HG02623 (cell line): ENCODE data around the gene SPRR5.

Experiments used
- ATAC-seq: cut with Tn5 transposase; IDR thresholded peaks from one replicate; pipeline ENCODE4 v1.9.1; 2021; ENCODE audit warnings: moderate library complexity; ENCODE audit not compliant: unreplicated experiment

SPRR5 gene, protein sequence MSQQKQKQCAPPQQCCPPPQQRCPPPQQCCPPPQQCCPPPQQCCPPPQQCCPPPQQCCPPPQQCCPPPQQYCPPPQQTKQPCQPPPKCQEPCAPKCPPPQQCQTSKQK

DNA sequence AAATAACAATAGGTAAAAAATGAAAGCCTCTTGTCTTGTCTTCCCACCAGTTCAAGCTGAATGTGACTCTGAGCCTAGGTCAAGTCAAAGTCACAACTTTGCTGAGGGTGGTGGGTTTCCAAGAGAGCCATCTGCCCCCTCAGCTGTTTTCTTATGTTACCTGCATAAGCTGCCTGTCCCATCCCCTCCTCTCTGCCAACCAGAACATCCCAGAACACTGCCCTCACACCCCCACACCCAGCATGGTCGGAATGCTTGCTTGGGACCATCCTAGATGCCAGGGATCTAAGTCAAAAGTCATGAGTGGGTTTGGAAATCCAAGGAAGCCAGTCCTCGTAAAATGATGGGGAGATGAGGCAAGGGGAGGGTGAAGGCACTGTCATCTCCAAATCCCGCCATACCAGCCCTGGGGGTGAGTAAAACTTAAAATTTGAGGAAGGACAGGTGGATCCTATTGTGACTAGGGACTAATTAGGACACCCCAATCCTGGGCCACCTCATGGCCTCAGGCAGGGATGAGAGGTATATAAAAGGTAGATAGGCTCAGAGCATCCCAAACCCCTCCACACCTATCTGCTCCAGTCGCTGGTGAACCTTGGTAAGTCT, at the start of gene SPRR5:
Gene SPRR5, plus strand, starts transcription at position 556 of the 606 bp plus-strand sequence. CDS start 1,349 bp downstream, outside the sequence.
- no peak for ATAC-seq

DNA sequence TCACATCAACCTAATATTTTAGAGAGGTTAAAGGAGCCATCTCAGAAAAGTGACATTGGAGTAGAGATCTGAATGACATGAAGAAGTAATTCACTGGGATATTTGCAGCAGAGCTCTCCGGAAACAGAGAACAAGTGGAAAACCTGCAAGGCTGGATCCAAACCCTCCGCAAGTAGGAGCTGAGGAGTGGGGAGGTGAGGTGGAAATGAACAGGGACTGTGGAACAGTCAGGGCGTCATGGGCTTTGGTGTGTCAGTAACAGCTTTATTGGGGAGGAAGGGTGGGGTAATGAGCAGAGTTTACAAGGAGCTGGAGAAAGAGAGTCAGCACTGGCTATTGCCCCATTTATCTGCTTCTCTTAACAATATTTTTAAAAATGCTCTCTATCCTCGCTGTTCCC, 48.0 kb upstream of the SPRR5 start:
- ATAC-seq = no peak

DNA sequence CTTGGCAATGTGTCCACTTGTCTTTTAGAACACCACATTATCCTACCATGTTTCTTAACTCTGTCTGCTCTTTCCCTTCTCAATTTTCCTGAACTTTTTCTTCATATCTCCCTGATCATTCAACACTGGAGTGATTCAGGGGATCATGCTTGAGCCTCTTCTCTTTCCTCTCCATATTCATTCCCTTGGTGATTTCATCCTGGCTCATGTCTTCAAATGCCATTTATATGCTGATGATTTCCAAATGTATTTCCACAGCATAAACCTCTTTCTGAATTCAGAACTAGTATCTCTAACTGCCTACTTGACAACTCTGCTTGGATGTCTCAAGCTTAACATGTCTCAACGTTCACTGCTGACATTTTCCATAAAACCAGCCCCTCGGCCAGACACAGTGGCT, 47.1 kb upstream of the SPRR5 start:
- ATAC-seq = no peak

DNA sequence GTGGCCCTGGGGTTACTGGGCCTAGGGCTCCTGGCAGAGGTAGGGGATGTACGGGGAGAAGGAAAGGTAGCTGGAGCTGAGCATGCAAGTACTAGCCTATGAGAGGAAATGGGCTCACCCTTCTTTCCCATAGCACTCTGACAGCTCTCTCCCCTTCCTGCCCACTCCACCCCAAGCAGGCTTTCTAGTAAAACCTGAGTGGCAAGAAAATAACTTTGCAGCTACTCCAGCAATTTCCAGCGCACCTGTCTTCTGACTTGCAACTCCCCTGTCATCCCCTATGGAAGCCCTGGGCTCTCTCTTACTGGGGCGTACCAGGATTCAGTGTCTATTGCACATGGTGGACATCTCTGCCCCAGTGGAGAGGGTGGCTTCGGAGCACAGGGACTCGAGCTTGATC, 45.4 kb upstream of the SPRR5 start:
- ATAC-seq = no peak

DNA sequence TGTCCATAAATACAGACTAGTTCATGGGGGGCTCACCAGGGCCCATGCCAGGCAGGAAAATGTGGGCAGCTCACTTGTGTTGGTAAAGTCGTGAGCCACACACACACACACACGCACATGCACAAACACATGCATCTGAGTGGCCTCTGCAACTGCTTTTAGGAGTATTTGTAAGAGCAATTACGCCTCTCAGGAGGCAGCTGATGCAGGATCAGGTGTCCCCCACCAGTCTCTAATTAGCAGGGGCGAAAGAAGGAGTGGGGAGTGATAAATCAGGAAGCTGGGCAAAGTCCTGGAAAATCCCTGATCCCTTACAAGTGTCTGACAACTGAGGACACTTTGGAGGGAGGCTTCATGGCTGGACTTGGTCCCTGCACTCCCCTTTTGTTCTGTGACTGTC, 44.4 kb upstream of the SPRR5 start:
- ATAC-seq = no peak

DNA sequence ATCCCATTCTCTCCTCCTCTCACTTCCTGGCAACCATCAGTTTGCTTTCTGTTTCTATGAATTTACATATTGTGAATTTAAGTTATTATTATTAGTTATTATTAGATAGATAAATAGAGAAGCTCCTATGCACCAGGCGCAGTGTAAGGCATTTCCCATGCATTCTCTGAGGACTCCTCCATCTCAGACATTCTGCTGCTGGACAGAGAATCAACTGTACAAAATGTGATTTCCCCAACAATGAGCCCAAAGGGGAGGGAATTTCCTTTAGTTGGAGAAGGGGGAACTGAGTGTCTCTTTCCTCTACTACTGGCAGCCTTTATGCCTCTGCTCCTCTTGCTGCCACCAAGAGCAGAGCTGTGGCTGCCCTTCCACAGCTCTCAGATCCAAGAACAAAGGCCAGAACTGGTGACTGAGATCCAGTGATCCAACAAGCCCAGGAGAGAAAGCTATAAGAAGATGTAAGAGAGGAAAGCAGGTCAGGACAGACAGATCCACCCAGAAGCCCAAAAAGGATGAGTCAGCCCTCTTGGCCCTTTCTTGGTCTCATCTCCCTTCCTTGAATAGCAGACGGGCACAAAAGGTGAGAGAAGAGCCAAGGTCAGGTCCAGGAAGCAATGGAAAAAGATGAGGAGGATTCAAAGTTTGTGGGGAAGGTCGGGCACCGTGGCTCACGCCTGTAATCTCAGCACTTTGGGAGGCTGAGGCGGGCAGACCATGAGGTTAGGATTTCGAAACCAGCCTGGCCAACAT, 42.1 kb upstream of the SPRR5 start:
- no peak for ATAC-seq

DNA sequence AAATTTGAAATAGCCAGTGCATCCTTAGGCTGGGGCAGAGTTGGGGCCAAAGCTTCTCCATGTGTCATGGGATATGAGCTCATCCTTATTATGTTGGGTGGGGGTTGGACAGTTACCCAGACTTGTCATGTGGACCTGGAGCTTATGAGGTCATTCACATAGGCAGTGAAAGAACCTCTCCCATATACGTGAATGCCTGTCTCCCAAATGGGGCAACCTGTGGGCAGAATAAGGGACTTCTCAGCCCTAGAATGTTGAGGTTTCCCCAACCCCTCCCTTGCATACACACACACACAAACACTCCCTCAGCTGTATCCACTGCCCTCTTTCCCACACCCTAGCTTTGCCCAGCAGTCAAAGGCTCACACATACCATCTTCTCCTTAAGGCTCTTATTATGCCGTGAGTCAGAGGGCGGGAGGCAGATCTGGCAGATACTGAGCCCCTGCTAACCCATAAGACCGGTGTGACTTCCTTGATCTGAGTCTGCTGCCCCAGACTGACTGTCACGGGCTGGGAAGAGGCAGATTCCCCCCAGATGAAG, 40.9 kb upstream of the SPRR5 start:
- no peak for ATAC-seq

DNA sequence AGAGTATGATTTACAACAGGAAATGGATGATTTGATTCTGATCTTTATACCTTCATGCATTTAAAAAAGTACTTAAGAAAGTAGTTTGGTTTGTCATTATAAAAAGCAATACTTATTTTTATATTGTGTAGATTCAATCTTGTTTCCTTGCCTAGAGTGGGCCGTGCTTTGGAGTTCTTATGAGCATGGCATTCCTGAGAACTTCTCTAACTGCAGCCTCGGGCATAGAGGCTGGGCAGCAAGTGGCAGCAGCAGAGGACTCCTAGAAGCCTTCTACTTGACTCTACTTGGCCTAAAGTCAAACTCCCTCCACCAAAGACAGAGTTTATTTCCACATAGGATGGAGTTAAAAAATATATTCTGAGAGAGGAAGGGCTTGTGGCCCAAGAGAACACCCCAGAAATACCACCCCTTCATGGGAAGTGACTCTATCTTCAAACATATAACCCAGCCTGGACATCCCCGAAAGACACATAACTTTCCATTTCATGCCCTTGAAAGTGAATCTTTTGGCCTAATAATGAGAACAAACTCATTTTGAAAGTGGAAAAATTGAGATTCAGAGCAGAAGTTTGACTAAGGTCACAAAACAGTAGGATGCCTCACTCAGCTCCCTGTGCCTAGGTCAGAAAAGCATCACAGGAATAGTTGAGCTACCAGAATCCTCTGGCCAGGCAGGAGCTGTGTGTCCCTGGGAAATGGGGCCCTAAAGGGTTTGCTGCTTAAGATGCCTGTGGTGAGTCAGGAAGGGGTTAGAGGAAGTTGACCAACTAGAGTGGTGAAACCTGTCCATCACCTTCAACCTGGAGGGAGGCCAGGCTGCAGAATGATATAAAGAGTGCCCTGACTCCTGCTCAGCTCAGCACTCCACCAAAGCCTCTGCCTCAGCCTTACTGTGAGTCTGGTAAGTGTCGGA, 39.1 kb upstream of the SPRR5 start, which contains the start of gene IVL:
Gene IVL, plus strand, starts transcription at position 861 of the 916 bp plus-strand sequence. CDS start 1,252 bp downstream, outside the sequence.
- ATAC-seq = no peak

DNA sequence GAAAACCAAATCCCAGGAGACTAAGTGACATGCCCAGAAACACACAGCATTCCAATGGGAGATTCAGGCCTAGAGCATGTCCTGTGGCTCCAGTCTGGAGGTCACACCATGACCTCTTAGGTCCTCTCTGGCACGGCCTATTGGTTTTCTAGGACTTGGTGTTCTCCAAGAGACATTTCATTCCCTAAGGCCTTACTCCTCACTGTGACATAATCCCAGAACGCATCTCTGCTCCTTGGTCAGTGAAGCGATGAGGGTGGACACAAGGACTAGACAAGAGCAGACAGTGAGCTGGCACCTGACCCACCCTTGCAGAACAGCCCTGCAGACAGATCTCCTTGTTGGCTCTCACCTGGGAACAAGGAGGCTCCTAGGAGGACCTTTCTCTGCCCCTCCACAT, 37.8 kb upstream of the SPRR5 start:
- ATAC-seq = no peak

DNA sequence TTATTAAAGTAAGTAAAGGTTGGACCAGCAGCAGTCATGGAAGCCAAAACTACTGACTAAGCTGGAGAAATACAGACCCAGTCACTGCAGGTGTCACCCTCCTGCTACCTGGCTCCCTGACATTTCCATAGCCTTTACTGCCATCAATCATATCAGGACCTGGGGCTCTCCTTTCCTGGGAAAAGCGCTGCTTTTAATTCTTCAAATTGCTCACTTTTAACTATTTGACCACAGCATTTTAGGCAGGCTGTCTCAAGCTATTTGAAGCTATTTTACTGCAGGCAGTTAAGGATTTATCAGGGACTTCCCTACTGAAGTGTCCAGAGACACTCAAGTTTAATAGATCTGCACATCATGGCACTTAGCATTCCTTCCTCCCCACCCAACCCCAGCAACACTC, 34.5 kb upstream of the SPRR5 start:
- no peak for ATAC-seq

DNA sequence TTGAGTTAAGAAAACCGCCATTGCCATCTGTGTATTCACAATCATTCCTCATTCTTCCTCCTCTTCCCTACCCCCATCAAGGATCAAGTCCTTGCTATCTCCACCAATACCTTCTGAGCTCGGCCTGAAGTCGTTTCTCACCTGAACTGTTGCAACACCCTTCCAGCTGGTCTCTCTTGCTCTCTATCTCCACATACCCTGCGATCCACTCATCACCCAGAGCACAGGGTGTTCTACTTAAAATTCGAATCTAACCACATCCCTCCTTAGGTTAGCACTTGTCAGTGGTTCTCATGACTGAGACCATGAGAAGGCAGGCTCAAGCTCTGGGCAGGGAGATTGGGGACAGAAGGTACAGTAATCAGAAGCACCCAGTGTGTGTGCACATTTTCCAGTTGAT, 34.1 kb upstream of the SPRR5 start:
- no peak for ATAC-seq

DNA sequence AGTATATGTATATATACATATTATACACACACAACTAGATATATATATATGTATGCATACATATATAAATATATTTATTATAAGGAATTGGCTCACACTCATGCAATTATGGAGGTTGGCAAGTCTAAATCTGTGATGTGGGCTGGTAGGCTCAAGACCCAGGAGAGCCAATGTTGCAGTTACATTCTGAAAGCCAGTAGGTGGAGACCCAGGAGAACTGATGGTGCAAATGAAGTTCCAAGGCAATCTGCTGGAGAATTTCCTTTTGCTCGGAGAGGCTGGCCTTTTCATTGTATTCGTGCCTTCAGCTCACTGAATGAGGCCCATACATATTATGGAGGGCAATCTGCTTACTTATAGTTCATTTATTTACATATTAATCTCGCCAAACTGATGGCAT, 29.2 kb upstream of the SPRR5 start:
- ATAC-seq = no peak

DNA sequence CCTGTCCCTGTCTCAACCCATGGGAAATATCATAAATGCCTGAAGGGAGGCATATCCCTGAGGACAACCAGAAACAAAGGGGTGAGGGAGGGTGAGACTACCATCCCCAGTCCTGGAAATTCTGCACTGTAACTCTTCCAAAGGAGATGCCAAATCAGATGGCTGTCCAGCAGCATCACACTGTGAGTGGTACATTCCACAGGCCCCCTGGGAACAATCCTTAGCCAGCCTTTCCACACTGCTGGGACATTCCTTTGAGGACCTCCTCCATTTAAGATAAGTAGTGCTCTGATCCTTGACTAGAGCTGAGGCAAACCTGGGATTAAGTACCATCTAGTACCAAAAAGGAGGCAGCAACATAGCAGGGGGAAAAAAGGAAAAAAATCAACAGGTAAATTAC, 27.9 kb upstream of the SPRR5 start:
- no peak for ATAC-seq

DNA sequence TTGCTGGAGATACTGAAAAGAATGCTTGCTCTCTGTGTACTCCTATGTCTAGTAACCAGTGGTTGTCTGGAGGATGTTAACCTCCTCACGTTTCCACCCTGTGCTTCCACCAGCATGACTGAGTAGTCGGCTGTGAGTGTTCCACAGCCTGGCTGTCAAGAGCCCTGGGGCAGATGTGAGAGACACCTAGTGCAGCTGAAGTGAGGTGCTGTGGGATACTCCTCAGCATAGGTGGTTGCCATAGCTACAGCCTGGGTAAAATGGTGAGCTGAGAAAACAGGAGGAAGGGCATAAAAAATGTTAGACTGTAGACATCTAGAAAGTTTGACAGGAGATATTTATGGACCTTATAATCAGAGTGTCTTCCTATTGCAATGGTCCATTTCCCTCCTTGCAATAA, 22.8 kb upstream of the SPRR5 start:
- no peak for ATAC-seq

DNA sequence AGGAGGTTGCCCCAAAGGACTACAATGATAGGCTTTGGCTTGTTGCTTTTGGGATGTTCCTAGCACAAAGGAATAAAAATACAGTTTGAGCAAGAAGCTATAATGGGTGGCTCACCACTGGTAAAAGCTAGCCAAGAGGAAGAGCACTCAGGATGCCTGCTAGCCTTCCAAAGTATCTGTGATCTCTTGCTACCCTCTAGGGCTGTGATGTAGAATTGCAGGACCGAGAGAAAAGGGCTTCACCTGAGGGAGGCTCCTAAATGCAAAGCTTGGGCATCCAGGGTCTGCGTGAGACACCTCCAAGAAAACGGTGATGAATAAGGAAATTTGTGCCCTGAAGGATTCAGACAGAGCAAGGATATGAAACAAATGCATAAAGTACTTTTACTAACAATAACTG, 20.9 kb upstream of the SPRR5 start:
- ATAC-seq = no peak

DNA sequence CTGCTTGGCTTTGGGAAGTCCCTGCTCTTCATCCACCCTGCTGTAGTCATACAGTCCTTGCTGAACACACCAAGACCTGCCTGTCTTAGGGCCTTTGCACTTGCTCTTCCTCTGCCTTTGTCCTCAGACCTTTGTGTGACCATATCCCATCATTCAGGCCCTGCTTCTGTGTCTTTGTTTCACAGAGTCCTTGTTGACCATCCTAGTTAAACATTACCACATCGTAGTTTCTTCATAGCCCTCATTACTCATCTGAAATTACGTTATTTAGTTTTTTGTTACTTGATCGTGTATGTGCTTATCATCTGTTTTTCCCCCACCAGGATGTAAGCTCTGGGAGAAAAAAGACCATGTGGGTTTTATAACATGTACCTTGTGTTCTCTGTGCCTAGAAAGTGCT, 18.3 kb upstream of the SPRR5 start:
- no peak for ATAC-seq

DNA sequence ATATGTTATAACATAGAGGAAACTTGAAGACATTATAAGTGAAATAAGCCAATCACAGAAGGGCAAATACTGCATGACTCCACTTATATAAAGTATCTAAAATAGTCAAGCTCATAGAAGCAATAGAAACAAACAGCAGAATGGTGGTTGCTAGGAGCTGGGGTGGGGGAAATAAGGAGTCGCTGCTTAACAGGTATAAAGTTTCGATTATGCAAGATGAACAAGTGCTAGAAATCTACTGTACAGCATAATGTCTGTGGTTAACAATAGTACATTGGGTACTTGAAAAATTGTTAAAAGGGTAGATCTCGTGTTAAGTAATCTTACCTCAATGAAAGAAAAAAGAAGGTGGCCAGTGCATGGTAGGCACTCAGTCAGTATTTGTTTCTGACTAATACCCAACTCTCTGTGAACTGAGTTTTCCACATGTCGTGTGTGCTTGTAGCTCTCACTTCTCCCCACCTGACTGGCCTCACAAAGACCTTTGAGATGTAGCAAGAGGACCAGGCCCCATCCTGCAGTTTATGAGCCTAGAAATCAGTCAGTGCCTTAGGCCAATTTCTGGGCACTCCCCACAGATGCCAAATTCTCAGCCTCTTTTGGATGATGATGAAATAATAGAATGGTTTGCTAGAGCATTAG, 14.7 kb upstream of the SPRR5 start:
- no peak for ATAC-seq

DNA sequence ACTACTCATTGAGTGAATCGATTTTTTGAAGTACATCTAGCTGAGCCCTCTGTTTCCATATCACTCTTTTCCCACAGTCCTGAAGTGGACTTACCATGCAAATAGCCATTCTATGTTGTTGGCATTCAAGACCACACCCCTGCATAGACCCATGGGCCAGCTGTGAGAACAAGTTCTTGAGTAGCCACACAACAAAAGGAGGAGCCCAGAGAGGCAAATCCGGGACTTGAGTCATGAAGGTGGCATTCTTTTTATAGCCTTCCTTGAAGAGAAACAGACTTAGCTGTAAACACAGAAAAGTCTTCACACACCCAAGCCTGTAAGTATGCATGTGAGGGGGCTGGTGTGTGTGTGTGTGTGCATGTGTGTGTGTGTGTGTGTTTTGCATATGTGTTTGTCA, 13.8 kb upstream of the SPRR5 start:
- ATAC-seq = no peak

DNA sequence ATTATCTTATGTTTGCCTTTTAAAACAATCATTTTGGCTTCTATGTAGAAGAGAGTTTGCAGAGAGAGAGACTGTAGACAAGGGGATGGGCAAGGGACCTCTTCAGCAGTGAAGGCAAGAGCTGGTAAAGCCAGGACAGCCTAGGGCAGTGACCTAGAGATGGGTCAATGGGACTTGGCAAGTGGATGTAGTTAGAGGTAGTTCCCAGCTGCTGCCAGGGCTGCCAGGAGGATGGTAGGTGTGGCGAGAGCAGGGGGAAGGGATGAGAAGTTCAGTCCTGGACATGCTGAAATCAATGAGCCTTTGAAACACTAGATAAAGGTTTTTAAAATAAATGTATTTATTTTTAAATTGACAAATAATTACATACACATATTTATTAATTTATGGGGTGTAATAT, 6.4 kb upstream of the SPRR5 start:
- no peak for ATAC-seq

DNA sequence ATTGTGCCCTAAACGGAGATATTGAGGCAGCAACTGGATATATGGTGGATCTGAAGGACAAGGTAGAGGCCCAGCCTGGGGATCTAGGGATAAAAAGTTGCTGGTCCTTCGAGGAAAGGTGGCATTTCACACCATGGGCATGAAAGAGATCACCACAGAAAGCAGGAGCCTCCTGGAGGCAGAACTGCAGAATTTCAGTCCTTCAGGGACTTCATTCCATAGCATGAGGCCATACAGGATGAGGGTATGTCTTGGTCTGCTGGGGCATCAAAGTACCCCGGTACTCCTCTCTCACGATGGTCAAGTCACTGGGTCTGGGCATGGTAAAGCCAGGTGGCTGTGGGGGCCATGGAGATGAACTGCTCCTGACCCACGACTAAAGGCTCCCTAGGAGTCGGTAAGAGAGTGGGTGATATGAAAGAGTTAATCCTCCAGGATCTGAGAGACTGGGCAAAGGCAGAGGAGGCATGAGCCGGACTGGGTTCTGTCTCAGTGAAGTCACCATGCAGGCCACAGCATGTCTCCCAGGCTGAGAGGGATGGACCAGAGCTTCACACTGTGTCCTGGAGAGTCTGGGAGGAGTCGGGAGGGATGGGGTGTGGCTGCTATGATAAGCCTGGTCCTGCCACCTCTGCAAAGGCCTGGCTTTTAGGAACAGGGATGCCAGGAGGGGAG, 5.8 kb upstream of the SPRR5 start:
- no peak for ATAC-seq
